LNCAP (cell line): ENCODE data around the gene ZNF385A.

ENCODE experiments used
- CTCF ChIP-seq: fragments of 450-650 bp; IDR thresholded peaks from 2 replicates; pipeline ENCODE4 v1.5.1; 2017; ENCODE audit warnings: mild to moderate bottlenecking

ZNF385A gene

GRCh38 chr12:54379398-54380201 lies 4.9 kb downstream of the ZNF385A start:
- TF ChIP-seq CTCF = peak; percentile 100

DNA sequence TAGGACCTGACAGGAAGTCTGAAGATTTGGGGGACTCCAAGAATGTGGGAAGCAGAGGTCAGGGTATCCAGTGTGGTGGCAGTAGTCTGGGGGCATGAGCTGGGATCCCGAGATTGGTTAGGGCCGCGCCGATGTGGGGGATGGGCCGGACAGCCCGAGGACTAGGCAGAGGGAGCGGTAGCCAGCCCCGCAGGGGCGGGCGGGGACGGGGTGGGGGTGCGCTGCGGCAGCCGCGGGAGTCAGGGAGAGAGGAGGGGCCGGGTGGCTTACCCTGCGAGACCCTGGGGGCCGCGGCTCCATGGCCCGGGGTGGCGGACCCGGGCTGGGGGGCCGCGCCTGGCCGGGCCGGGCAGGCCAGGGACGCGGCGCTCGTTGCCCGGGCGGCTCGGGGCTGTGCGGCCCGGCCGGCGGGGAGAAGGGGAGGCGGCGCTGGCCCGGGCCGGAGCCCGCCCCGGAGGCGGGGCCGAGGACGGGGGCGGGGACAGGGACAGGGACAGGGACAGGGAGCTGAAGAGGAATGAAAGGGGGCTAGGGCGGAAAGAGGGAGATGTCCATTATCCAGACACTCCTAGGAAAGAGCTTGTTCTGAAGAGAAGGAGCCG lies 5.6 kb downstream of the ZNF385A start:
- TF ChIP-seq CTCF = no peak

DNA sequence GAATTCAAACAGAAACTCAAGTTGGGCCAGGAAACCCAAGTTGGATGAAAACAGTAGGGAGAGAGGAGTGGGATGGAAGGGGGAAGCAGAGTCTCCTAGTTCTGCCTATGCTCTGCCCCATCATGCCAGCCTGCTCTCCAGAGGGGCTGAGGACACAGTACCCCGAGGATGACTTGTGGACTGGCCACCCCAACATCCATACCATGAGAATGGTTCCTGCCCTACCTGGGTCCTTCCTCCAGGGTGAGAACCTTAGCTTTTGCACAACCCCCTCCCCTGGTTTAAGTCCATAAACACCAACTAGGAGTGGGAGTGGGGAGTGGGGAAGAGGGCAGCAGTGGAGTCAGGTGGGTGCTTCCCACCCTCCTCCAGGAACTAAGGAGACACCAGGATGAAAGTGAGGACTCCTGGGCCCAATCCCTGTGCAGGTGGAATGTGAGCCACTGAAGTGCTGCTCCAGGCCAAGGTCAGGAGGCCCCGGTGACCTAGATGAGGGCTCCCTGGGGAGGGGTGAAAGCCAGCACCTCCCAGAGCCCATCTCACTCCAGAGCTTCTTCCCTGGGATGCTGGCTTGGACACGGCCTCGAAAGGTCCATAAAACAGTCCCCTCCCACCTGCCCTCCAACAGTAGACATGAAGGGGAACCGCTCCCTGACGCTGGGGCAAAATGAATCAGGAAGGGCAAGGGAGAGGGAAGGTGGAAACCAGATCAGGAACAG lies 6.6 kb downstream of the ZNF385A start:
- no peak for TF ChIP-seq CTCF

GRCh38 chr12:54377007-54377406 lies 7.5 kb downstream of the ZNF385A start:
- TF ChIP-seq CTCF = no peak

DNA sequence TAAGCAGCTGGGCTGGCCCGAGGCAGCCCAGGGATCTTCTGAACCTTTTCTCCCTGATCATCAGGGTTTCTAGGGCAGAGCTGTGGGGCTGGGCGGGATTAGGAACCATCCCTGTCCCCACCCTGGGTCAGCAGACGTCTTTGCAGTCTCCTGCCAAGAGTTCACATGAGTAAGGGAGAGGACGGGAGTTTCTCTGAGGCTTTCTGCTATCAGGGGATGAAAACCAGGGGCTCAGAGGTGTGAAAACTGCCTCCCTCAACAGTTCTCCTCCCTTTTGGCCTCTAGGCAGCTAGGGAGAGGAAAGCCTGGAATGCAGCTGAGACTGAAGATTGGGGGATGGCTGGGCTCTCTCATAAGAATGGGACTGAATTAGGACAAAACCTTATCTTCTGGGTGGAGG lies 7.9 kb downstream of the ZNF385A start:
- TF ChIP-seq CTCF = no peak

DNA sequence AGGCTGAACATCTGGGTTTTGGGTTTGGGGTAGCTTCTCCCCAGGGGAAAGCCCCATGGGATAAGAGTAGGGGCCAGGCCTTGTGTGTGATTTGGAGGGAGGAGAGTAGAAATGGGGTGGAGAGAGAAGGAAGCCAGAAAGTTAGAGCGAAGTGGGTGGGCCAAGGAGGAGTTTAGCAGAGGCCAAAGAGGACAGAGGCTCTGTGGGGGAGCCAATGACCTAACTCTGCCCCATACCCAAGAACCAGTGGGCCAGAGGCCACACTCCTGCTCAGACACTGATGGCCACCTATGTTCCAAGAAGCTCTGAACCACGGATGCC lies 9.3 kb downstream of the ZNF385A start:
- no peak for TF ChIP-seq CTCF

GRCh38 chr12:54374562-54375258 lies 9.8 kb downstream of the ZNF385A start:
- TF ChIP-seq CTCF = no peak
